CD4-positive, alpha-beta memory T cell (primary cell): ENCODE measurements around the gene AKT3. TPM values are rescaled to one million over a fixed set of nuclear protein-coding genes. Genes with fewer than 3 reads are reported as not detected.

Experiments used
- CTCF ChIA-PET: fragments of 350-600 bp; sonication (Branson Sonifier 250); formaldehyde crosslinking; loops from one replicate; lab custom pipeline; 2021; ENCODE audit warnings: inconsistent platforms; ENCODE audit not compliant: partially characterized antibody; lab: Charles Lee
- POLR2A ChIA-PET: fragments of 350-600 bp; sonication (Branson Sonifier 250); formaldehyde crosslinking; loops from one replicate; lab custom pipeline; 2021; ENCODE audit not compliant: partially characterized antibody; lab: Charles Lee
- DNase-seq, 5 donors: peaks; one replicate each; pipeline versions ENCODE4 v3.0.0 to v3.0.0-alpha.2; 2020 to 2022; ENCODE audit warnings: mixed read lengths in 1 of 5
- H3K27ac ChIP-seq: one replicate; pipeline ENCODE4 v1.7.0; 2013; ENCODE audit warnings: low read depth, low read length
- H3K27me3 ChIP-seq: 2 replicates; pipeline ENCODE4 v1.7.0; 2013; ENCODE audit warnings: mild to moderate bottlenecking, low read length, moderate library complexity; ENCODE audit not compliant: insufficient read depth
- H3K36me3 ChIP-seq: 2 replicates; pipeline ENCODE4 v1.7.0; 2013; ENCODE audit warnings: mild to moderate bottlenecking, low read length, moderate library complexity; ENCODE audit not compliant: insufficient read depth
- H3K4me1 ChIP-seq: 2 replicates; pipeline ENCODE4 v1.7.0; 2013; ENCODE audit warnings: mild to moderate bottlenecking, low read length, moderate library complexity; ENCODE audit not compliant: insufficient read depth
- H3K4me3 ChIP-seq, 2 donors: one replicate each; pipeline ENCODE4 v1.7.0; 2013; ENCODE audit warnings: low read length in 2 of 2, mild to moderate bottlenecking in 1 of 2
- H3K9me3 ChIP-seq, 2 donors: one replicate each; pipeline ENCODE4 v1.7.0; 2013; ENCODE audit warnings: low read length in 2 of 2, control low read depth in 1 of 2; ENCODE audit not compliant: control insufficient read depth in 1 of 2
- H3K27ac Mint-ChIP-seq, 7 donors: one replicate each; pipeline ENCODE4 v1.8.0; 2020 to 2021; ENCODE audit warnings: mixed read lengths in 7 of 7, mild to moderate bottlenecking in 6 of 7, inconsistent platforms in 3 of 7, moderate library complexity in 3 of 7
- H3K27me3 Mint-ChIP-seq, 2 donors: one replicate each; pipeline ENCODE4 v1.8.0; 2020 to 2021; ENCODE audit warnings: mixed read lengths in 2 of 2
- H3K36me3 Mint-ChIP-seq, 2 donors: one replicate each; pipeline ENCODE4 v1.8.0; 2020 to 2021; ENCODE audit warnings: mixed read lengths in 2 of 2, inconsistent platforms in 1 of 2, mild to moderate bottlenecking in 1 of 2
- H3K4me1 Mint-ChIP-seq, 4 donors: one replicate each; pipeline ENCODE4 v1.8.0; 2020 to 2021; ENCODE audit warnings: mixed read lengths in 4 of 4, mild to moderate bottlenecking in 1 of 4
- H3K4me3 Mint-ChIP-seq, 8 donors: one replicate each; pipeline ENCODE4 v1.8.0; 2020 to 2021; ENCODE audit warnings: mixed read lengths in 8 of 8, mild to moderate bottlenecking in 7 of 8, moderate library complexity in 6 of 8, inconsistent platforms in 3 of 8
- H3K9me3 Mint-ChIP-seq, 8 donors: one replicate each; pipeline ENCODE4 v1.8.0; 2020 to 2021; ENCODE audit warnings: mixed read lengths in 8 of 8, mild to moderate bottlenecking in 5 of 8, inconsistent platforms in 3 of 8, moderate library complexity in 1 of 8
- intact Hi-C: fragments of 100-400 bp; cut with micrococcal nuclease; formaldehyde crosslinking; loops from one replicate; pipeline ENCODE4 v1.15.1; 2023
- polyA plus RNA-seq, 2 donors: library from polyadenylated mRNA; unstranded; fragments of 300-500 nt; fragmentation: Illumina TruSeq; gene quantifications; one replicate each; pipeline ENCODE4 v1.2.3, GENCODE V29; 2021
- total RNA-seq, 2 experiments: library from RNA; stranded (reverse); gene quantifications; one replicate each; pipeline ENCODE4 v1.2.3, GENCODE V29; 2021

The AKT3 gene
- total and polyA plus RNA-seq, 4 experiments from 2014 or later, result 0.56 to 152 (median 77.1) TPM

DNA sequence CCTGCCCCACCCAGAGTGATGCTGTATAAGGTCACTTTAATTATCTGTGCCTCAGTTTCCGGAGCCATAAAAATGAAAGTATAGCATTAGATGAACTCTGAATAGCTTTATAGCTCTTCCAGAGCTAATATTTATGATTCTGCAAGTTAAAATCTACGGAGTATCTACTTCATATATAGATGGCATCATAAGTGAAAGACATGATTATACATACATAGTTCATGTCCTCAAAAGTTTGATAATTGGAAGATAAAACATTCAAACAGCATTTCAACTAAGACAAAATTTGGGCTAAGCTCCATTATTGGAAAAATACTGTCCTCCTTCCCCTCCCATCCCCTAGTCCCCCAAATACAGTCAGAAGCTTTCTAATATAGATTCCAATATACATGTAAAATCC lies 4.2 kb downstream of the AKT3 start:
- Mint-ChIP-seq H3K4me3 (peak overlapping the region in 2 of 8 donors; percentile 42 to 54), H3K9me3 (no peaks in the 10 kb centered on the region), H3K27ac (peak overlapping the region in 6 of 7 donors; percentile 18 to 77 (median 70)), H3K4me1 (peaks cover 40 to 62% (median 49%) of the 10 kb centered on the region in 4 donors), H3K27me3 (peaks cover 0 to 2% of the 10 kb centered on the region in 2 donors), H3K36me3 (peaks cover 3 to 14% of the 10 kb centered on the region in 2 donors)
- peaks cover 64% of the 10 kb centered on the region for H3K4me1 ChIP-seq
- ChIA-PET CTCF (interaction anchor here (0.6 to 1.2 kb wide), 2 partner anchors 27 to 114 kb away, joined by 3 to 4 read pairs; no protein-coding TSS in a partner anchor), POLR2A (interaction anchor here (1.2 kb wide), 1 partner anchor 229 kb away, joined by 3 read pairs; no protein-coding TSS in a partner anchor)
- no peak for DNase-seq
- H3K4me3 ChIP-seq, result no peak overlapping the region
- no peaks in the 10 kb centered on the region for H3K27me3 ChIP-seq
- no peak overlapping the region for H3K27ac ChIP-seq
- H3K9me3 ChIP-seq, result no peaks in the 10 kb centered on the region
- intact Hi-C loops, result loop anchor here (5.0 to 10.0 kb wide), 2 partner anchors 94 to 1019 kb away; partner anchors contain the start of gene HNRNPU
- no peaks in the 10 kb centered on the region for H3K36me3 ChIP-seq

DNA sequence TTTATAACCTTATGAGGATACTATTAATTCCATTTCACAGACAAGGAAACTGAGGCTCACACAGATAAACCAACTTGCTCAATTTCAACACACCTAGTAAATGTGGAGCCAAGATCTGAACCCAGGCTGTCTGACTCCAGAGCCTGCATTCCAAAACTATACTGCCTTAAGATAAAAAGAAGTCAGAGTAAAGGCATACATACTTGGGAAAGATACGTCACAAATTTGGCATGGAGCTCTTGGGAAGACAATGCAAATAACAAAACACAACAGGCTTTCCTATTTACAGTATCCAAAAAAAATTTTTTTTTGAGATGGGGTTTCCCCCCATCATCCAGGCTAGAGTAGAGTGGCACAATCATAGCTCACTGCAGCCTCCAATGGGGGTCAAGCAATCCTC lies 5.9 kb downstream of the AKT3 start:
- Mint-ChIP-seq H3K4me1 (peaks cover 40 to 74% (median 60%) of the 10 kb centered on the region in 4 donors), H3K4me3 (no peak overlapping the region), H3K36me3 (peaks cover 3 to 14% of the 10 kb centered on the region in 2 donors), H3K9me3 (no peaks in the 10 kb centered on the region), H3K27me3 (peaks cover 0 to 2% of the 10 kb centered on the region in 2 donors), H3K27ac (peak overlapping the region in 3 of 7 donors; percentile 42 to 88 (median 63))
- Histone ChIP-seq H3K4me3 (no peak overlapping the region), H3K4me1 (peaks cover 72% of the 10 kb centered on the region), H3K36me3 (no peaks in the 10 kb centered on the region), H3K27ac (no peak overlapping the region), H3K9me3 (no peaks in the 10 kb centered on the region), H3K27me3 (no peaks in the 10 kb centered on the region)
- intact Hi-C loops, result loop anchor here (5.0 to 10.0 kb wide), 3 partner anchors 42 to 1021 kb away; partner anchors contain the start of gene HNRNPU
- CTCF ChIA-PET, result no interaction called here
- DNase-seq, result no peak
- POLR2A ChIA-PET, result interaction anchor here (2.0 kb wide), 1 partner anchor 203 kb away, joined by 5 read pairs; no protein-coding TSS in a partner anchor

DNA sequence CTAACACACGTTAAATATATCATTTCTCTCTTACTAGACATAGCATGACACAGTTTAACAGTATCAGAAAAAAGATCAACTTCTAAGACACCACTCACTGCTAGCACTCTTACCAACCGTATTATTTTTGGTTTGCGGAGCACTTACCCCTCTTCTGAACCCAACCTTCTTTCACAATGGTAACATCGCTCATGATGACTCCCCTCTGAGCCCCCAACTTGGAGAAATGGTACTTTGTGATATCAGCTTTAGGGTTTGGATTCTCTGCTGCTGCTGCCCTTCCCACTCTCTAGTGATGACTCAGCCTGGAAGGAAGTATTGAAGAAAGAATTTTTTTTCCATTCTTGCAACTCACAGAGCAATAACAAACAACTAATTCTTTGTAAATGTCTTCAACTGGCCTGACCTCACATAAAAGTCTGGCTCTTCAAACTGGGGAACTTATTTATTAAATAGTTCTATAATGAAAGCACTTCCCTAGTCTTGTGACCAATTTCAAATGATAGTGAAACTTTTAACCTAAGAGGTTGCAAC lies 7.0 kb downstream of the AKT3 start:
- Histone ChIP-seq H3K4me1 (peaks cover 74% of the 10 kb centered on the region), H3K9me3 (no peaks in the 10 kb centered on the region), H3K27me3 (no peaks in the 10 kb centered on the region), H3K27ac (peak overlapping the region; percentile 26), H3K36me3 (no peaks in the 10 kb centered on the region), H3K4me3 (no peak overlapping the region)
- Mint-ChIP-seq H3K36me3 (peaks cover 3 to 12% of the 10 kb centered on the region in 2 donors), H3K4me1 (peaks cover 38 to 71% (median 61%) of the 10 kb centered on the region in 4 donors), H3K27ac (peak overlapping the region; percentile 67 to 97 (median 87)), H3K9me3 (no peaks in the 10 kb centered on the region), H3K4me3 (peak overlapping the region; percentile 56 to 85 (median 74)), H3K27me3 (no peaks in the 10 kb centered on the region)
- ChIA-PET POLR2A (no interaction called here), CTCF (no interaction called here)
- intact Hi-C loops, result loop anchor here (5.0 to 10.0 kb wide), 3 partner anchors 41 to 1022 kb away; partner anchors contain the start of gene HNRNPU
- DNase-seq, result peak in 2 of 5 donors; percentile 20 to 61

DNA sequence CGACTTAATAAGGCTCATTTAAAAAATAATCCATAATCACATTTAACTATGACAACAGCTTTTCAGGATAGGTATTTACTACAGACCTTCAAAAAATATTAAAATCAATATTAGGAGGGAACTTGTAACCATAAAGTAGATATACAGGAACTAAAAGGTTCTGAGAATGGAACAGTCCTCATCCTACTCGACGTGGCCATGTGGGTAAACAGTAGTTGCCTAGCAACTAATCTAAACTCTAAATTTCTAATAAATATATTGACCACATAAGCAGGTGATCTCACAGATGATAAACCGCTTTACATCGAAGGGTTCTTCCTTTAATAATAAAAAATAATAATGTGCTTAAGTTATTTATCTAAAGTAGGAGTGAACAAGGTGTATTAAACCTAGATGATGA lies 7.9 kb downstream of the AKT3 start:
- CTCF ChIA-PET, result no interaction called here
- peaks cover 43 to 76% (median 65%) of the 10 kb centered on the region in 4 donors for H3K4me1 Mint-ChIP-seq
- Histone ChIP-seq H3K27me3 (no peaks in the 10 kb centered on the region), H3K36me3 (no peaks in the 10 kb centered on the region), H3K4me3 (no peak overlapping the region), H3K9me3 (no peaks in the 10 kb centered on the region), H3K4me1 (peaks cover 74% of the 10 kb centered on the region), H3K27ac (no peak overlapping the region)
- H3K27me3 Mint-ChIP-seq, result no peaks in the 10 kb centered on the region
- peak overlapping the region; percentile 33 to 94 (median 82) for H3K27ac Mint-ChIP-seq
- H3K36me3 Mint-ChIP-seq, result peaks cover 5 to 17% of the 10 kb centered on the region in 2 donors
- peaks cover 0 to 2% (median 0%) of the 10 kb centered on the region in 8 donors for H3K9me3 Mint-ChIP-seq
- intact Hi-C loops, result loop anchor here (5.0 to 10.0 kb wide), 3 partner anchors 40 to 1023 kb away; partner anchors contain the start of gene HNRNPU
- peak overlapping the region in 4 of 8 donors; percentile 8 to 71 (median 58) for H3K4me3 Mint-ChIP-seq
- POLR2A ChIA-PET, result interaction anchor here (1.1 kb wide), 1 partner anchor 8 kb away, joined by 3 read pairs; the partner anchor contains the start of gene AKT3
- DNase-seq, result peak in 4 of 5 donors; percentile 24 to 45 (median 32)

DNA sequence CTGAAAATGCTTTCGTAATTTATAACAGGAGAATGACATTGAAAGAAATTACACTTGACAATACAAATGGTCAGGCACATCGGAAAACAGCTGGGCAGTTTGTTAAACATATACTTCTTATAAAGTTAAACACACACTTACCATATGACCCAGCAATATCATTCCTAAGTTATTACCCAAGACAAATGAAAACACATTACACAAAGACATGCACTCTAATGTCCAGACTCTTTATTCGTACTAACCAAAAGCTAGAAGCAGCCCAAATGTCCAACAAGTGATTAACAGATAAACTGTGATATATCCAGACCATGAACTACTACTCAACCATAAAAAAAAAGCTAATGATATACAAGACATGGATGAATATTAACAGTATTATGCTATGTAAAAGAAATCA lies 8.5 kb downstream of the AKT3 start:
- peak overlapping the region in 6 of 8 donors; percentile 8 to 71 (median 50) for H3K4me3 Mint-ChIP-seq
- H3K4me3 ChIP-seq, result no peak overlapping the region
- no peaks in the 10 kb centered on the region for H3K36me3 ChIP-seq
- ChIA-PET CTCF (no interaction called here), POLR2A (interaction anchor here (1.1 kb wide), 1 partner anchor 8 kb away, joined by 3 read pairs; the partner anchor contains the start of gene AKT3)
- H3K9me3 ChIP-seq, result no peaks in the 10 kb centered on the region
- peaks cover 9 to 19% of the 10 kb centered on the region in 2 donors for H3K36me3 Mint-ChIP-seq
- intact Hi-C loops, result loop anchor here (5.0 to 10.0 kb wide), 3 partner anchors 39 to 1023 kb away; partner anchors contain the start of gene HNRNPU
- H3K27me3 Mint-ChIP-seq, result no peaks in the 10 kb centered on the region
- no peak for DNase-seq
- H3K9me3 Mint-ChIP-seq, result peaks cover 0 to 3% (median 1%) of the 10 kb centered on the region in 8 donors
- peak overlapping the region; percentile 32 to 94 (median 82) for H3K27ac Mint-ChIP-seq
- no peaks in the 10 kb centered on the region for H3K27me3 ChIP-seq
- peaks cover 70% of the 10 kb centered on the region for H3K4me1 ChIP-seq
- H3K27ac ChIP-seq, result no peak overlapping the region
- peaks cover 40 to 76% (median 64%) of the 10 kb centered on the region in 4 donors for H3K4me1 Mint-ChIP-seq

DNA sequence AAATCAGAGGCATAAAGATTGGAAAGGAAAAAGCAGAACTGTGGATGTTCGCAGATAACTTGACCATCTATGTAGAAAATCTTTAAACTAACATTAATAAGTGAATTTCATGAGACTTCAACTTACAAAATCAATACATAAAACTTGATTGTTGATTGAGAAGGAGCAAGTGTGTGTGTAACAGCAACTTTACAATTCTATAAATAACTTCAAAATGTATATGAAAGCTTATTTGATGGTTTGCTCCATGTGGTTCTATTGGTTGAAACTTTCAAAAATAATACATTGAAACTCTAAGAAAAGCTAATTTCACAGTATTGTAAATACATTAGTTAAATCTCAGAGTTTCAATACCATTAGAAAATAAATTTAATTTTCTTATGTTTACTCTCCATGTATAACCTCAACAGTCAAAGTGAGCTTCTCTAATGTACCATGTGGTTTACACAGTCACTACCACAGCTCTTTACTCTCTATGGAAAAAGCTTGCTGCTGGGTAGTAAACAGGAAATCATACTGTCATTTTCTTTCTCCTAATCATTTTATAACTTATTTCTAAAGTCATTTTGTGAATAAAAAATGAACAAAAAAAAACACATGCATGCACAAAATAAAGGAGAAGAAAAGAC lies 12.0 kb downstream of the AKT3 start:
- Mint-ChIP-seq H3K4me3 (peak overlapping the region; percentile 5 to 74 (median 67)), H3K27ac (peak overlapping the region; percentile 83 to 91 (median 89)), H3K9me3 (peaks cover 0 to 15% (median 9%) of the 10 kb centered on the region in 8 donors), H3K4me1 (peaks cover 31 to 70% (median 54%) of the 10 kb centered on the region in 4 donors), H3K27me3 (no peaks in the 10 kb centered on the region), H3K36me3 (peaks cover 34 to 35% of the 10 kb centered on the region in 2 donors)
- Histone ChIP-seq H3K36me3 (no peaks in the 10 kb centered on the region), H3K4me1 (peaks cover 50% of the 10 kb centered on the region), H3K4me3 (no peak overlapping the region), H3K27me3 (no peaks in the 10 kb centered on the region), H3K27ac (peak overlapping the region; percentile 35), H3K9me3 (no peaks in the 10 kb centered on the region)
- intact Hi-C loops, result loop anchor here (1.0 kb wide), 1 partner anchor 12 kb away; the partner anchor contains the start of gene AKT3
- CTCF ChIA-PET, result no interaction called here
- DNase-seq, result peak in 4 of 5 donors; percentile 46 to 66 (median 54)
- POLR2A ChIA-PET, result interaction anchor here (0.6 to 3.8 kb wide), 11 partner anchors 11 to 614 kb away, joined by 3 to 40 read pairs (median 3); partner anchors contain the start of genes ADSS2 and AKT3
